Fibroblast of lung (primary cell): ENCODE measurements around the gene RASA3. TPM values are rescaled to one million over a fixed set of nuclear protein-coding genes. Genes with fewer than 3 reads are reported as not detected.
A peak's percentile ranks its signal among the peaks of the same experiment; 100 is the strongest.

Experiments used
- DNase-seq, 2 donors: peaks; one replicate each; pipeline versions ENCODE4 v3.0.0 to v3.0.0-alpha.2; 2010; ENCODE audit warnings: low read depth in 2 of 2
- H2AFZ ChIP-seq: 2 replicates; pipeline ENCODE4 v1.5.1; 2012; ENCODE audit warnings: low read length, control low read depth, inconsistent platforms
- H3K27ac ChIP-seq: 2 replicates; pipeline ENCODE4 v1.5.1; 2011; ENCODE audit warnings: low read length, control low read depth; ENCODE audit not compliant: insufficient read depth
- H3K27me3 ChIP-seq: 2 replicates; pipeline ENCODE4 v1.5.1; 2011; ENCODE audit warnings: mild to moderate bottlenecking, low read length; ENCODE audit not compliant: control insufficient read depth, insufficient read depth
- H3K36me3 ChIP-seq: 2 replicates; pipeline ENCODE4 v1.5.1; 2011; ENCODE audit warnings: low read length; ENCODE audit not compliant: control insufficient read depth, insufficient read depth
- H3K4me1 ChIP-seq: 2 replicates; pipeline ENCODE4 v1.5.1; 2011; ENCODE audit warnings: low read length; ENCODE audit not compliant: control insufficient read depth, insufficient read depth; ENCODE audit errors: extremely low read depth
- H3K4me2 ChIP-seq: 2 replicates; pipeline ENCODE4 v1.5.1; 2011; ENCODE audit warnings: low read length, control low read depth; ENCODE audit not compliant: insufficient read depth; ENCODE audit errors: extremely low read depth
- H3K4me3 ChIP-seq, 4 experiments: fragments of 200-600 bp in 1 of 4; sonication (generic) in 1 of 4; replicated peaks in 1 of 4; 2 replicates each; pipeline ENCODE4 v1.5.1; 2011 to 2016; ENCODE audit warnings: low read length in 4 of 4, low read depth in 3 of 4, mild to moderate bottlenecking in 3 of 4, control low read depth in 2 of 4, inconsistent platforms in 1 of 4, mixed read lengths in 1 of 4; ENCODE audit not compliant: insufficient read depth in 1 of 4; ENCODE audit errors: control extremely low read depth in 1 of 4
- H3K79me2 ChIP-seq: 2 replicates; pipeline ENCODE4 v1.5.1; 2012; ENCODE audit warnings: mild to moderate bottlenecking, low read length, inconsistent platforms; ENCODE audit not compliant: control insufficient read depth, insufficient read depth
- H3K9ac ChIP-seq: 2 replicates; pipeline ENCODE4 v1.5.1; 2011; ENCODE audit warnings: mild to moderate bottlenecking, low read length, control low read depth; ENCODE audit not compliant: insufficient read depth
- H3K9me3 ChIP-seq: 2 replicates; pipeline ENCODE4 v1.5.1; 2012; ENCODE audit warnings: low read depth, low read length; ENCODE audit not compliant: control insufficient read depth, insufficient read depth
- H4K20me1 ChIP-seq: 2 replicates; pipeline ENCODE4 v1.5.1; 2011; ENCODE audit warnings: low read length; ENCODE audit not compliant: control insufficient read depth, insufficient read depth; ENCODE audit errors: extremely low read depth
- EZH2 ChIP-seq: IDR thresholded peaks from 2 replicates; pipeline ENCODE4 v1.5.1; 2012; ENCODE audit warnings: low read length, control low read depth, mild to moderate bottlenecking; ENCODE audit errors: missing control alignments
- polyA plus RNA-seq, 2 donors: library from polyadenylated mRNA; depleted of rRNA in 1 of 2; stranded (reverse) in 1 of 2; unstranded in 1 of 2; fragments of >200 nt; gene quantifications; 2 replicates each; pipeline ENCODE4 v1.2.1, GENCODE V29; 2011 to 2012; ENCODE audit warnings: missing spikeins in 1 of 2
- total RNA-seq: library from RNA; depleted of rRNA; stranded (reverse); fragments of >200 nt; gene quantifications from 2 replicates; pipeline ENCODE4 v1.2.1, GENCODE V29; 2014
- TF ChIP-seq, protein P1 (sequence below), 2 donors: IDR thresholded peaks in 1 of 2; conservative IDR thresholded peaks in 1 of 2; 1 replicate in 1 of 2; 2 replicates in 1 of 2; pipeline ENCODE4 v1.5.1; 2011 to 2012; ENCODE audit warnings: low read length in 2 of 2, control low read depth in 1 of 2, inconsistent platforms in 1 of 2, low read depth in 1 of 2, mild to moderate bottlenecking in 1 of 2

Gene RASA3
- total and polyA plus RNA-seq, 2 donors (not counting 1 experiment from before 2014, with no cell fraction given) = 26.6 to 31.1 TPM

DNA sequence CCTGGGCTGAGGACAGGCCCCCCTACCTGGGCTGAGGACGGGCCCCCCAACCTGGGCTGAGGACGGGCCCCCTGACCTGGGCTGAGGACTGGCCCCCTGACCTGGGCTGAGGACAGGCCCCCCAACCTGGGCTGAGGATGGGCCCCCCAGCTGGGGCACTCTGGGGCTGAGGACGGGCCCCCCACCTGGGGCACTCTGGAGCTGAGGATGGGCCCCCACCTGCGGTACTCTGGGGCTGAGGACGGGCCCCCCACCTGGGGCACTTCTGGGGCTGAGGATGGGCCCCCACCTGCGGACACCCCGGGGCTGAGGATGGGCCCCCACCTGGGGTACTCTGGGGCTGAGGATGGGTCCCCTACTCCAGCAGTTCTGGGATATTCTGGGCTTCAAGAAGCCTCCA, 65.5 kb downstream of the RASA3 start:
- Histone ChIP-seq H3K79me2 (peaks cover 53% of the 10 kb centered on the region), H3K4me1 (peaks cover 57% of the 10 kb centered on the region), H3K27me3 (no peaks in the 10 kb centered on the region), H3K4me2 (peak overlapping the region; percentile 28), H3K9ac (peak overlapping the region; percentile 55), H3K36me3 (peaks cover 7% of the 10 kb centered on the region), H2AFZ (no peak overlapping the region), H3K27ac (peak overlapping the region; percentile 99), H4K20me1 (no peaks in the 10 kb centered on the region), H3K4me3 (peak overlapping the region in 1 of 4 experiments; percentile 20), H3K9me3 (no peaks in the 10 kb centered on the region)
- TF ChIP-seq, protein P1, sequence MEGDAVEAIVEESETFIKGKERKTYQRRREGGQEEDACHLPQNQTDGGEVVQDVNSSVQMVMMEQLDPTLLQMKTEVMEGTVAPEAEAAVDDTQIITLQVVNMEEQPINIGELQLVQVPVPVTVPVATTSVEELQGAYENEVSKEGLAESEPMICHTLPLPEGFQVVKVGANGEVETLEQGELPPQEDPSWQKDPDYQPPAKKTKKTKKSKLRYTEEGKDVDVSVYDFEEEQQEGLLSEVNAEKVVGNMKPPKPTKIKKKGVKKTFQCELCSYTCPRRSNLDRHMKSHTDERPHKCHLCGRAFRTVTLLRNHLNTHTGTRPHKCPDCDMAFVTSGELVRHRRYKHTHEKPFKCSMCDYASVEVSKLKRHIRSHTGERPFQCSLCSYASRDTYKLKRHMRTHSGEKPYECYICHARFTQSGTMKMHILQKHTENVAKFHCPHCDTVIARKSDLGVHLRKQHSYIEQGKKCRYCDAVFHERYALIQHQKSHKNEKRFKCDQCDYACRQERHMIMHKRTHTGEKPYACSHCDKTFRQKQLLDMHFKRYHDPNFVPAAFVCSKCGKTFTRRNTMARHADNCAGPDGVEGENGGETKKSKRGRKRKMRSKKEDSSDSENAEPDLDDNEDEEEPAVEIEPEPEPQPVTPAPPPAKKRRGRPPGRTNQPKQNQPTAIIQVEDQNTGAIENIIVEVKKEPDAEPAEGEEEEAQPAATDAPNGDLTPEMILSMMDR (conservative IDR thresholded peaks at IDR 0.05 in 1 of 2, IDR thresholded peaks at IDR 0.05 in 1 of 2; ENCODE audit: low read depth in 1 of 2, low read length in 2 of 2) = no peak
- TF ChIP-seq EZH2 = no peak
- no peak for DNase-seq

DNA sequence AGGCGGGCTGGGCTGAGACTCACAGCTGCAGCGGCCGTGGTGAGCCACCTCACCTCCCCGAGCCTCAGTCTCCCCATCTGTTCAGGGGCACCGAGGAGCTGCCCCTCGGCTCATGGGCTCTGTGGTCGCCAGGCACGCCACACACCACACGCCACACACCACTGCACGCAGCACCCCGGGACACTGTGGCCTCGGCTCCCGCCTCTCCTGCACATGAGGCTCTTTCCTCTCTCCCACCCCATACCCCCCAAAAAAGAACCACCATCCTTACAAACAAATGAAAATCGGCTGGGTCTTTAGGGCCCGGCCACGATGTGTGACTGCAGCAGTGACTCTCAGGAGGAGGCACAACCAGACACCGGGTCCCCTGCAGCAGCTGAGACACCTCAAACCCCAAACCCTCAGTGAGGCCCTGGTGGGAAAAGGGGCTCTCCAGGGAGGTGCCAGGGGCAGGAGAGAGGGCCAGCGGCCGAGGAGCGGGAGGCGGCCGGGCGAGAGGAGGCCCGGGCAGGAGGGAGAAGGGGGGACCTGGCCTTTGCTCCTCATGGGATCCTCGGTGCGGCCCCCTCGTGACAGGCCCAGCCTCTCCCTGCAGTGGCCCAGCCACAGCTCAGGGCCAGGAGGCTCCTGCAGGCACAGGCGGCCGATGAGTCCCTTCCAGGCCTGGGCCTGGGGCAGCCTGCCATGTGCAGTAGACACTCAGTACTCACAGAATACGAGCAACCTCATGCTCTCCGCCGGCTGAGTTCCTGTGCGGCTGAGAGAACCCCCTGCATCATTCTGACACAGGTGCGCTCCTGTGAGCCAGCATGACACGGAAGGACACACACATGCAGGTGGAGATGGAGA, 66.3 kb downstream of the RASA3 start:
- Histone ChIP-seq H4K20me1 (no peaks in the 10 kb centered on the region), H3K9ac (peak overlapping the region; percentile 91), H3K79me2 (peaks cover 51% of the 10 kb centered on the region), H3K27ac (peak overlapping the region; percentile 99), H3K4me2 (peak overlapping the region; percentile 96), H3K4me3 (no peak overlapping the region), H2AFZ (no peak overlapping the region), H3K4me1 (peaks cover 57% of the 10 kb centered on the region), H3K36me3 (peaks cover 6% of the 10 kb centered on the region), H3K27me3 (no peaks in the 10 kb centered on the region), H3K9me3 (no peaks in the 10 kb centered on the region)
- no peak for DNase-seq
- no peak for TF ChIP-seq EZH2
- TF ChIP-seq, protein P1 (conservative IDR thresholded peaks at IDR 0.05 in 1 of 2, IDR thresholded peaks at IDR 0.05 in 1 of 2; ENCODE audit: low read depth in 1 of 2, low read length in 2 of 2) = no peak

DNA sequence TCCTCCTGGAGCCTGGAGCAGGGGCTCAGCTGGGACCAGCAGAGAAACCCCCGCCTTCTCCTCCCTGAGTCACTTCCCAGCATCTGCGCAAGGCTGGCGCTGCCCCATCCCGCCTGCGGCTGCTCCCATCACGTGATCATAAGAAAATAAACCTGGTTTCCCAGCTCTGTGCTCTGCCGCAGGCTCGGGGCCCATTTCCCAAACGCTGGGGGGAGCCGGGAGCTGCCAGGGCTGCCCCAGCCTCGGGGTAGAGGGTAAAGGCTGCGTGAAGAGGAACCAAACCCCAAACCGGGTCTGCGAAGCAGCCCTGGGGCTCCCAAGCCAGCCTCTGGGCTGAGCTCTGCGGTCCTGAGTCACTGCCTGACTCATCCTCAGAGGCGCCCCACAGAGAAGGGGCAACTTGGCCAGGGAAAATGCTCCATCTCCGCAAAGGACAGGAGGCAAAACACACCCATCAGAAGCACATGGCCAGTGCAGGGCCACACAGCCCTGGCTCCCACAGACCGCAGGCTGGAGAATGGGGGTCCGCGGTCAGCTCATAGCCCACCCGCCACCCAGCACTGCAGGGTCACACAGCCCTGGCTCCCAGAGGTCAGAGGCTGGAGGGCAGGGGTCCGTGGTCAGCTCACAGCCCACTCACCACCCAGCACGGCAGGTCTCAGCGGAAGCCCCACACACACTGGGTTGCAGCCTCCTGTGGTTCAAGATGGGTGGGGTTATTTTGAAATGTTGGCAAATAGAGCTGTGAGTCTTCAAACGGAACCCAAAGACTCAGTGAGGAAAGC, 67.1 kb downstream of the RASA3 start:
- Histone ChIP-seq H3K27ac (peak overlapping the region; percentile 99), H3K4me3 (peak overlapping the region; percentile 27 to 55 (median 38)), H3K36me3 (peaks cover 6% of the 10 kb centered on the region), H3K4me2 (peak overlapping the region; percentile 96), H2AFZ (no peak overlapping the region), H3K79me2 (peaks cover 55% of the 10 kb centered on the region), H4K20me1 (no peaks in the 10 kb centered on the region), H3K9ac (peak overlapping the region; percentile 91), H3K27me3 (no peaks in the 10 kb centered on the region), H3K9me3 (no peaks in the 10 kb centered on the region), H3K4me1 (peaks cover 57% of the 10 kb centered on the region)
- TF ChIP-seq EZH2 = no peak
- TF ChIP-seq, protein P1 (conservative IDR thresholded peaks at IDR 0.05 in 1 of 2, IDR thresholded peaks at IDR 0.05 in 1 of 2; ENCODE audit: low read depth in 1 of 2, low read length in 2 of 2) = no peak
- DNase-seq = peak; percentile 99
